Measurements from ENCODE around the gene ZNRF3.
A peak's percentile ranks its signal among the peaks of the same experiment; 100 is the strongest.

ZNRF3 gene

GRCh38 chr22:28929197-28929596 lies 45.8 kb downstream of the ZNRF3 start:
- H3K27me3 Mint-ChIP-seq = peaks cover 14% of the 10 kb centered on the region
- no peak for ATAC-seq

GRCh38 chr22:28930357-28931007 lies 47.1 kb downstream of the ZNRF3 start:
- Mint-ChIP-seq H3K27me3 (peaks cover 14% of the 10 kb centered on the region), H3K36me3 (no peaks in the 10 kb centered on the region), H3K4me1 (peaks cover 16% of the 10 kb centered on the region), H3K4me3 (no peak overlapping the region), H3K9me3 (no peaks in the 10 kb centered on the region), H3K27ac (no peak overlapping the region)
- ATAC-seq = no peak

More at GRCh38 chr22:28929197-28929596, 45.8 kb downstream of the ZNRF3 start:
- H3K27ac Mint-ChIP-seq = no peak overlapping the region
- H3K9me3 Mint-ChIP-seq = no peaks in the 10 kb centered on the region
- H3K36me3 Mint-ChIP-seq = no peaks in the 10 kb centered on the region
- H3K4me1 Mint-ChIP-seq = peaks cover 16% of the 10 kb centered on the region
- no peak overlapping the region for H3K4me3 Mint-ChIP-seq

GRCh38 chr22:28931844-28932567 lies 48.6 kb downstream of the ZNRF3 start:
- Mint-ChIP-seq H3K27me3 (peaks cover 17% of the 10 kb centered on the region), H3K9me3 (no peaks in the 10 kb centered on the region)

GRCh38 chr22:28933321-28933720 lies 49.9 kb downstream of the ZNRF3 start:
- Mint-ChIP-seq H3K9me3 (no peaks in the 10 kb centered on the region), H3K27ac (no peak overlapping the region), H3K27me3 (peaks cover 17% of the 10 kb centered on the region), H3K4me1 (peaks cover 16% of the 10 kb centered on the region), H3K4me3 (no peak overlapping the region), H3K36me3 (no peaks in the 10 kb centered on the region)
- no peak for ATAC-seq

More at GRCh38 chr22:28931844-28932567, 48.6 kb downstream of the ZNRF3 start:
- ATAC-seq = peak; percentile 36
- Mint-ChIP-seq H3K27ac (no peak overlapping the region), H3K36me3 (no peaks in the 10 kb centered on the region), H3K4me3 (no peak overlapping the region), H3K4me1 (peaks cover 16% of the 10 kb centered on the region)

- no peak for ATAC-seq
- Mint-ChIP-seq H3K27me3 (peaks cover 17% of the 10 kb centered on the region), H3K4me3 (no peak overlapping the region), H3K27ac (no peak overlapping the region), H3K4me1 (peaks cover 16% of the 10 kb centered on the region), H3K9me3 (no peaks in the 10 kb centered on the region), H3K36me3 (no peaks in the 10 kb centered on the region)
Measured at GRCh38 chr22:28934026-28934425, 50.7 kb downstream of the ZNRF3 start.

- no peak overlapping the region for H3K4me3 Mint-ChIP-seq
- peaks cover 17% of the 10 kb centered on the region for H3K27me3 Mint-ChIP-seq
- H3K4me1 Mint-ChIP-seq = peaks cover 16% of the 10 kb centered on the region
- no peak overlapping the region for H3K27ac Mint-ChIP-seq
- H3K36me3 Mint-ChIP-seq = no peaks in the 10 kb centered on the region
- no peak for ATAC-seq
- H3K9me3 Mint-ChIP-seq = no peaks in the 10 kb centered on the region
Measured at GRCh38 chr22:28935140-28935539, 51.8 kb downstream of the ZNRF3 start.

GRCh38 chr22:28935713-28936112 lies 52.3 kb downstream of the ZNRF3 start:
- H3K27ac Mint-ChIP-seq = no peak overlapping the region
- H3K9me3 Mint-ChIP-seq = no peaks in the 10 kb centered on the region
- H3K27me3 Mint-ChIP-seq = peaks cover 17% of the 10 kb centered on the region
- H3K36me3 Mint-ChIP-seq = no peaks in the 10 kb centered on the region
- peaks cover 11% of the 10 kb centered on the region for H3K4me1 Mint-ChIP-seq
- H3K4me3 Mint-ChIP-seq = no peak overlapping the region
- no peak for ATAC-seq

- no peaks in the 10 kb centered on the region for H3K9me3 Mint-ChIP-seq
- H3K27me3 Mint-ChIP-seq = peaks cover 17% of the 10 kb centered on the region
- H3K4me1 Mint-ChIP-seq = peaks cover 9% of the 10 kb centered on the region
- H3K27ac Mint-ChIP-seq = no peak overlapping the region
- ATAC-seq = no peak
- no peaks in the 10 kb centered on the region for H3K36me3 Mint-ChIP-seq
- H3K4me3 Mint-ChIP-seq = no peak overlapping the region
Measured at GRCh38 chr22:28936200-28936599, 52.8 kb downstream of the ZNRF3 start.

- Mint-ChIP-seq H3K27ac (no peak overlapping the region), H3K27me3 (peaks cover 17% of the 10 kb centered on the region), H3K4me3 (no peak overlapping the region), H3K36me3 (no peaks in the 10 kb centered on the region), H3K4me1 (no peaks in the 10 kb centered on the region), H3K9me3 (no peaks in the 10 kb centered on the region)
- ATAC-seq = no peak
Measured at GRCh38 chr22:28937206-28938025, 54.0 kb downstream of the ZNRF3 start.

GRCh38 chr22:28938286-28938833 lies 55.0 kb downstream of the ZNRF3 start:
- Mint-ChIP-seq H3K27me3 (peaks cover 17% of the 10 kb centered on the region), H3K36me3 (no peaks in the 10 kb centered on the region), H3K9me3 (no peaks in the 10 kb centered on the region), H3K4me3 (no peak overlapping the region), H3K4me1 (no peaks in the 10 kb centered on the region), H3K27ac (no peak overlapping the region)
- no peak for ATAC-seq

- no peak overlapping the region for H3K4me3 Mint-ChIP-seq
- no peaks in the 10 kb centered on the region for H3K36me3 Mint-ChIP-seq
- peaks cover 17% of the 10 kb centered on the region for H3K27me3 Mint-ChIP-seq
- H3K4me1 Mint-ChIP-seq = no peaks in the 10 kb centered on the region
- ATAC-seq = no peak
- no peak overlapping the region for H3K27ac Mint-ChIP-seq
- H3K9me3 Mint-ChIP-seq = no peaks in the 10 kb centered on the region
Measured at GRCh38 chr22:28939394-28939793, 56.0 kb downstream of the ZNRF3 start.

- no peaks in the 10 kb centered on the region for H3K36me3 Mint-ChIP-seq
- H3K4me3 Mint-ChIP-seq = no peak overlapping the region
- H3K27me3 Mint-ChIP-seq = peaks cover 17% of the 10 kb centered on the region
- H3K4me1 Mint-ChIP-seq = no peaks in the 10 kb centered on the region
- no peak for ATAC-seq
- no peak overlapping the region for H3K27ac Mint-ChIP-seq
- no peaks in the 10 kb centered on the region for H3K9me3 Mint-ChIP-seq
Measured at GRCh38 chr22:28939932-28940331, 56.6 kb downstream of the ZNRF3 start.

- Mint-ChIP-seq H3K9me3 (no peaks in the 10 kb centered on the region), H3K27me3 (peaks cover 12% of the 10 kb centered on the region), H3K27ac (no peak overlapping the region), H3K36me3 (no peaks in the 10 kb centered on the region), H3K4me3 (no peak overlapping the region), H3K4me1 (no peaks in the 10 kb centered on the region)
- no peak for ATAC-seq
Measured at GRCh38 chr22:28940441-28940840, 57.1 kb downstream of the ZNRF3 start.

GRCh38 chr22:28942333-28942732 lies 59.0 kb downstream of the ZNRF3 start:
- Mint-ChIP-seq H3K27me3 (no peaks in the 10 kb centered on the region), H3K36me3 (peaks cover 9% of the 10 kb centered on the region), H3K27ac (no peak overlapping the region), H3K9me3 (peaks cover 7% of the 10 kb centered on the region), H3K4me3 (no peak overlapping the region), H3K4me1 (no peaks in the 10 kb centered on the region)
- ATAC-seq = no peak

- no peaks in the 10 kb centered on the region for H3K27me3 Mint-ChIP-seq
- no peak overlapping the region for H3K4me3 Mint-ChIP-seq
- peaks cover 9% of the 10 kb centered on the region for H3K36me3 Mint-ChIP-seq
- H3K9me3 Mint-ChIP-seq = peaks cover 9% of the 10 kb centered on the region
- no peak for ATAC-seq
- H3K4me1 Mint-ChIP-seq = no peaks in the 10 kb centered on the region
- no peak overlapping the region for H3K27ac Mint-ChIP-seq
Measured at GRCh38 chr22:28942801-28943500, 59.6 kb downstream of the ZNRF3 start.

All from stimulated activated memory B cell treated with anti-CD40 and anti-IgM and Interleukin-4, amounts not matched to agents 10 μg/mL and 1 μg/mL and 100 μg/mL, for 72 hours (primary cell).